ENCODE measurements around the gene THOC5. TPM values are rescaled to one million over a fixed set of nuclear protein-coding genes. Genes with fewer than 3 reads are reported as not detected.

THOC5 gene
- total RNA-seq, 1 donor from 2014 or later, result 34.4 TPM

DNA sequence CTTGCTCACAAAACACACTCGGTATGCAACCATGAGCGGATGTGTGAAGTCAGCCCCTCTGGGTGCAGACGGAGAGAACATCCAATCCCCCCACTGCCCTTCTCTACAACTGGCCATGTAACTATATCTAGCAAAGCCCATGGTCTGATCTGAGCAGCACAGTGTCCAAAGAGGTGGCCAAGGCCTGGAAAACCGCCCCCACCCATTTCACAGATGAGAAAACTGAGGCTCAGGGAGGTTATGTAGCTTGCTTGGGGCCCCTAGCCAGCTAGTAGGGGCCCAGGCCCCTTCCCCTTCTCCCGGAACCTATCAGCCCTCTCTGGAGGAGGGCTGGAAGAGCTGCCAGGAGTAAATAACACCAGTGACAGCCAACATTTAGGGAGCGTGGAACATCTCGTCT, 89.0 kb downstream of the THOC5 start:
- TF ChIP-seq, protein P1, sequence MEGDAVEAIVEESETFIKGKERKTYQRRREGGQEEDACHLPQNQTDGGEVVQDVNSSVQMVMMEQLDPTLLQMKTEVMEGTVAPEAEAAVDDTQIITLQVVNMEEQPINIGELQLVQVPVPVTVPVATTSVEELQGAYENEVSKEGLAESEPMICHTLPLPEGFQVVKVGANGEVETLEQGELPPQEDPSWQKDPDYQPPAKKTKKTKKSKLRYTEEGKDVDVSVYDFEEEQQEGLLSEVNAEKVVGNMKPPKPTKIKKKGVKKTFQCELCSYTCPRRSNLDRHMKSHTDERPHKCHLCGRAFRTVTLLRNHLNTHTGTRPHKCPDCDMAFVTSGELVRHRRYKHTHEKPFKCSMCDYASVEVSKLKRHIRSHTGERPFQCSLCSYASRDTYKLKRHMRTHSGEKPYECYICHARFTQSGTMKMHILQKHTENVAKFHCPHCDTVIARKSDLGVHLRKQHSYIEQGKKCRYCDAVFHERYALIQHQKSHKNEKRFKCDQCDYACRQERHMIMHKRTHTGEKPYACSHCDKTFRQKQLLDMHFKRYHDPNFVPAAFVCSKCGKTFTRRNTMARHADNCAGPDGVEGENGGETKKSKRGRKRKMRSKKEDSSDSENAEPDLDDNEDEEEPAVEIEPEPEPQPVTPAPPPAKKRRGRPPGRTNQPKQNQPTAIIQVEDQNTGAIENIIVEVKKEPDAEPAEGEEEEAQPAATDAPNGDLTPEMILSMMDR (IDR thresholded peaks at IDR 0.05), result no peak
- ATAC-seq (no peak), DNase-seq (no peak)
- Histone ChIP-seq H3K27me3 (ENCODE audit: low read depth) (peaks cover 3% of the 10 kb centered on the region), H3K27ac (no peak overlapping the region), H3K36me3 (no peaks in the 10 kb centered on the region), H3K4me3 (no peak overlapping the region), H3K4me1 (no peaks in the 10 kb centered on the region), H3K9me3 (no peaks in the 10 kb centered on the region)
- intact Hi-C loops (cut with DNase I), result no loop called here

DNA sequence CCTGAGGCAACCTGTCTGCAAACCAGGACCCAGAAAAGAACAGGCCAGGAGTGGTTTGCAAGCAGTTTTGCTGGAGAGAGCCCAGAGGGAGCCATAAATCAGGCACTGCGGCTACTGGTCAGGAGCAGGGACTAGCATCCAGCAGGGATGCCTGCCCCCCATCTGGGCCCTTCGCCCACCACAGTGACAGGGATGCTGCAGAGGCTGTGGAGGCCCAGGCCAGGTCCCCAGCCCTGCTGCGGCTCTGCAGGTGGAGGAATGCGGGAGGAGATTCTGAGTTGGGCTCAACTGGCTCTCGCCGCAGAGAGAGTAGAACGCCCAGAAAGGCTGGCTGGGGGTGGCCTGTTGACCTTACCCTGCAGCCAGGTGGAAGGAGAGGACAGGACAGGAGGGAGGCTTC, 89.9 kb downstream of the THOC5 start:
- H3K4me1 ChIP-seq, result no peaks in the 10 kb centered on the region
- no peaks in the 10 kb centered on the region for H3K9me3 ChIP-seq
- no peak for ATAC-seq
- DNase-seq, result no peak
- TF ChIP-seq, protein P1 (IDR thresholded peaks at IDR 0.05), result no peak
- peaks cover 3% of the 10 kb centered on the region for H3K27me3 ChIP-seq (ENCODE audit: low read depth)
- intact Hi-C loops (cut with DNase I), result no loop called here
- no peak overlapping the region for H3K27ac ChIP-seq
- H3K4me3 ChIP-seq, result no peak overlapping the region
- no peaks in the 10 kb centered on the region for H3K36me3 ChIP-seq

GRCh38 chr22:29461263-29461662, 92.3 kb downstream of the THOC5 start:
- no peak for ATAC-seq
- no peak overlapping the region for H3K27ac ChIP-seq
- TF ChIP-seq, protein P1 (IDR thresholded peaks at IDR 0.05), result no peak
- no peaks in the 10 kb centered on the region for H3K27me3 ChIP-seq (ENCODE audit: low read depth)
- H3K4me3 ChIP-seq, result no peak overlapping the region
- DNase-seq, result no peak
- no peaks in the 10 kb centered on the region for H3K36me3 ChIP-seq
- no peaks in the 10 kb centered on the region for H3K4me1 ChIP-seq
- intact Hi-C loops (cut with DNase I), result no loop called here
- H3K9me3 ChIP-seq, result no peaks in the 10 kb centered on the region

- Histone ChIP-seq H3K27me3 (ENCODE audit: low read depth) (no peaks in the 10 kb centered on the region), H3K27ac (no peak overlapping the region), H3K4me3 (no peak overlapping the region), H3K4me1 (no peaks in the 10 kb centered on the region), H3K9me3 (no peaks in the 10 kb centered on the region), H3K36me3 (no peaks in the 10 kb centered on the region)
- ATAC-seq (no peak), DNase-seq (no peak)
- TF ChIP-seq, protein P1 (IDR thresholded peaks at IDR 0.05), result no peak
- intact Hi-C loops (cut with DNase I), result no loop called here
Observed at GRCh38 chr22:29459773-29460172, 93.8 kb downstream of the THOC5 start.

DNA sequence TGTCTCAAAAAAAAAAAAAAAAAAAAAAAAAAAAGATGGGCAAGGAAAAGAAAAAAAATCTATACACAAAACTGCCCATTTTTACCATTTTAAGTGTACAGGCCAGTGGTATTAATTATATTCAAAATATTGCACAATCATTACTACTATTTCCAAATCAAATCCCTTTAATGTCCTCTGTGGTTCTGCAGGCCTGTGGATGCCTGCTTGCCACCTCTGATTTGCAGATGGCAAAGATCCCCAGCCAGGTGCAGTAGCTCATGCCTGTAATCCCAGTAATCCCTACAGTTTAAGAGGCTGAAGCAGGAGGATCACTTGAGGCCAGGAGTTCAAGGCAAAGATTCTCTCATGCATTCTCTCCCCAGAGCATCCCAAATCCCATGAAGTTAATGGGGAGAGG, 95.0 kb downstream of the THOC5 start:
- ATAC-seq (no peak), DNase-seq (no peak)
- H3K4me3 ChIP-seq, result no peak overlapping the region
- TF ChIP-seq, protein P1 (IDR thresholded peaks at IDR 0.05), result no peak
- no peaks in the 10 kb centered on the region for H3K27me3 ChIP-seq (ENCODE audit: low read depth)
- H3K36me3 ChIP-seq, result no peaks in the 10 kb centered on the region
- H3K27ac ChIP-seq, result no peak overlapping the region
- H3K9me3 ChIP-seq, result no peaks in the 10 kb centered on the region
- intact Hi-C loops (cut with DNase I), result no loop called here
- no peaks in the 10 kb centered on the region for H3K4me1 ChIP-seq

DNA sequence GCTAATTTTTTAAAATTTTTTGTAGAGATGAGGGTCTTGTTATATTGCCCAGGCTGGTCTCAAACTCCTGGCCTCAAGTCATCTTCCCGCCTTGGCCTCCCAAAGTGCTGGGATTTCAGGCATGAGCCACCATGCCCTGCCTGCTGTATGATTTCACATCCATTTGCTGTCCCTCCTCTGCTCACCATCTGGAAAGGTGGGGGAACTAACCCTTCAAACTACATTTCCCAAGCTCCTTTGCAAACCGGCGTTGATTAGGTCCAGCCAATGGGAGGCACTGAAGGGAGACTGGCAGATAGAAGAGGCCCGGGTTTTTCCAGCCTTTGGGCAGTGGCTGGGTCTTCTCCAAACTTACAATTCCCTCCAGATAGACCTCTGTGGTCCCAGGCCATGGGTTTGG, 95.8 kb downstream of the THOC5 start:
- Histone ChIP-seq H3K4me1 (no peaks in the 10 kb centered on the region), H3K27ac (no peak overlapping the region), H3K9me3 (no peaks in the 10 kb centered on the region), H3K36me3 (no peaks in the 10 kb centered on the region), H3K27me3 (ENCODE audit: low read depth) (no peaks in the 10 kb centered on the region), H3K4me3 (no peak overlapping the region)
- intact Hi-C loops (cut with DNase I), result no loop called here
- DNase-seq, result no peak
- ATAC-seq, result peak; percentile 48 to 62
- TF ChIP-seq, protein P1 (IDR thresholded peaks at IDR 0.05), result no peak
